HG02759 (cell line): ENCODE results near the gene XKR3.
"Not testable (repeated sequence)": the region's sequence is repeated elsewhere in the genome, so short reads cannot be mapped to it uniquely, and the experiment has no call there.

Experiments
- ATAC-seq: cut with Tn5 transposase; IDR thresholded peaks from one replicate; pipeline ENCODE4 v1.9.1; 2021; ENCODE audit warnings: mild to moderate bottlenecking, moderate library complexity; ENCODE audit not compliant: unreplicated experiment

XKR3 gene

GRCh38 chr22:16807109-16807508 is 18.1 kb downstream of the XKR3 start:
- ATAC-seq: no peak

- ATAC-seq: no peak
Observed at GRCh38 chr22:16806401-16806800, 18.8 kb downstream of the XKR3 start.

GRCh38 chr22:16804882-16805281 is 20.3 kb downstream of the XKR3 start:
- ATAC-seq: no peak

- ATAC-seq: no peak
Observed at GRCh38 chr22:16803255-16803917, 21.8 kb downstream of the XKR3 start.

GRCh38 chr22:16801571-16801970 is 23.6 kb downstream of the XKR3 start:
- ATAC-seq: no peak

GRCh38 chr22:16801088-16801487 is 24.1 kb downstream of the XKR3 start:
- ATAC-seq: no peak

GRCh38 chr22:16800358-16800757 is 24.9 kb downstream of the XKR3 start:
- ATAC-seq: no peak

- not testable (repeated sequence) for ATAC-seq
Observed at GRCh38 chr22:16795504-16795903, 29.7 kb downstream of the XKR3 start.

GRCh38 chr22:16793831-16794230 is 31.4 kb downstream of the XKR3 start:
- no peak for ATAC-seq

- no peak for ATAC-seq
Observed at GRCh38 chr22:16789860-16790493, 35.2 kb downstream of the XKR3 start.

GRCh38 chr22:16783930-16784354 is 41.3 kb downstream of the XKR3 start:
- ATAC-seq: no peak

GRCh38 chr22:16783453-16783852 is 41.8 kb downstream of the XKR3 start:
- no peak for ATAC-seq

- ATAC-seq: no peak
Observed at GRCh38 chr22:16781764-16782329, 43.4 kb downstream of the XKR3 start.

GRCh38 chr22:16781074-16781763 is 44.0 kb downstream of the XKR3 start:
- ATAC-seq: no peak

- no peak for ATAC-seq
Observed at GRCh38 chr22:16777284-16777924, 47.8 kb downstream of the XKR3 start.

- ATAC-seq: no peak
Observed at GRCh38 chr22:16776080-16776479, 49.1 kb downstream of the XKR3 start.

- ATAC-seq: no peak
Observed at GRCh38 chr22:16774911-16775500, 50.2 kb downstream of the XKR3 start.

- ATAC-seq: not testable (repeated sequence)
Observed at GRCh38 chr22:16771569-16771968, 53.6 kb downstream of the XKR3 start.

GRCh38 chr22:16767927-16768326 is 57.3 kb downstream of the XKR3 start:
- not testable (repeated sequence) for ATAC-seq

GRCh38 chr22:16762224-16762623 is 63.0 kb downstream of the XKR3 start:
- not testable (repeated sequence) for ATAC-seq

GRCh38 chr22:16760416-16760815 is 64.8 kb downstream of the XKR3 start:
- not testable (repeated sequence) for ATAC-seq
